Activated CD4-positive, alpha-beta T cell treated with anti-CD3 and anti-CD28 coated beads, Interleukin-2, amount 10 ng/mL, durations not matched to agents 7 days and 5 days (primary cell): ENCODE results near the gene P2RY2. TPM values are rescaled to one million over a fixed set of nuclear protein-coding genes. Genes with fewer than 3 reads are reported as not detected.

Experiments
- CTCF ChIA-PET: fragments of 350-600 bp; sonication (Branson Sonifier 250); formaldehyde crosslinking; loops from one replicate; lab custom pipeline; 2021; ENCODE audit warnings: antibody characterized with exemption; lab: Charles Lee
- POLR2A ChIA-PET: fragments of 350-600 bp; sonication (Branson Sonifier 250); formaldehyde crosslinking; loops from one replicate; lab custom pipeline; 2021; ENCODE audit warnings: antibody characterized with exemption; lab: Charles Lee
- DNase-seq: peaks from one replicate; pipeline ENCODE4 v3.0.0-alpha.2; 2020
- H3K27ac Mint-ChIP-seq: one replicate; pipeline ENCODE4 v1.8.0; 2021; ENCODE audit warnings: mild to moderate bottlenecking, moderate library complexity, mixed read lengths
- H3K27me3 Mint-ChIP-seq: one replicate; pipeline ENCODE4 v1.8.0; 2021; ENCODE audit warnings: mixed read lengths
- H3K36me3 Mint-ChIP-seq: one replicate; pipeline ENCODE4 v1.8.0; 2021; ENCODE audit warnings: low read depth, mixed read lengths
- H3K4me1 Mint-ChIP-seq: one replicate; pipeline ENCODE4 v1.8.0; 2021; ENCODE audit warnings: mixed read lengths
- H3K4me3 Mint-ChIP-seq: one replicate; pipeline ENCODE4 v1.8.0; 2021; ENCODE audit warnings: mild to moderate bottlenecking, moderate library complexity, mixed read lengths
- H3K9me3 Mint-ChIP-seq: one replicate; pipeline ENCODE4 v1.8.0; 2021; ENCODE audit warnings: mixed read lengths
- total RNA-seq, 2 experiments: library from RNA; stranded (reverse); gene quantifications; one replicate each; pipeline ENCODE4 v1.2.3, GENCODE V29; 2021

The P2RY2 gene
- total RNA-seq, 2 experiments from 2014 or later = not detected

DNA sequence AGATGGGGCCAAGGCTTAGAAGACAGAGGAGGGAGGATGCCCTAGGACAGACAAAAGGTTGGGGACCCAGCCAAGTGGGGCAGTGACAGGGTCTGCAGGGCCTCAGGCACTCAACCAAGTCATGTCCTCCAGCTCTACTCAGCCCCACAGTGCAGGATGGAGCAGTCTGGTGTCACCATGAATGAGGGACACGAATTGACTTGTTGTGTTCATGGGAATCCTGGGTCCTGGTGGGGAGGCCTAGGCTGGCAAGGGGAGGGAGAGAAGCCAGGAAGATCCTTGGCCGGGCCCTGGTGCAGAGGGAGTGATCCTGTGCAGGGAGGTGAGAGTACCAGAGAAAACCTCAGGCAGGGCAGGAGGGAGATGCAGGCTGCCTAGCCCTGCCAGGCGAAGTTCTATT, 66.0 kb downstream of the P2RY2 start:
- Mint-ChIP-seq H3K27ac (no peak overlapping the region), H3K4me3 (no peak overlapping the region), H3K4me1 (peaks cover 26% of the 10 kb centered on the region), H3K27me3 (peaks cover 4% of the 10 kb centered on the region), H3K36me3 (no peaks in the 10 kb centered on the region), H3K9me3 (no peaks in the 10 kb centered on the region)
- ChIA-PET CTCF (interaction anchor here (0.8 to 1.5 kb wide), 3 partner anchors 9 to 376 kb away, joined by 3 to 4 read pairs (median 3); no protein-coding TSS in a partner anchor), POLR2A (no interaction called here)
- no peak for DNase-seq

DNA sequence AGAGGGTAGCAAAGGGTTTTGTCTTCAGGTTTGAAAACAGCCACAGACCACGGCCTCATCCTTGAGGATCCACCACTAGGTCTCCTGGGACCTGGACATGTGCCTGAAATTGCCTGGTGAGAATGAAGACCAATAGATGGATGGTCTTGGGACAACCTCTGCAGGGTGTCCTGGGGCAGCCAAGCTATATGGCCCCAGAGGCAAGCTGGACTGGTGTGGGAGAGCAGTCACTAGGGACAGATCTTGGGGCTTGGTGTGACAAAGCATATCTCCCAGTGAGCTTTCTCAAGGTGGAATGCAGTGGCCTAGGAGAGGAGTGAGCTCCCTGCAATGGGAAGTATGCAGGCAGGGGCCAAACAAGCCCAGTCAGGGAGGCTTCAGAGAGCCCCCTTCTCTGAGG, 67.6 kb downstream of the P2RY2 start:
- Mint-ChIP-seq H3K9me3 (no peaks in the 10 kb centered on the region), H3K27ac (no peak overlapping the region), H3K36me3 (no peaks in the 10 kb centered on the region), H3K4me3 (no peak overlapping the region), H3K4me1 (peaks cover 27% of the 10 kb centered on the region), H3K27me3 (no peaks in the 10 kb centered on the region)
- POLR2A ChIA-PET = no interaction called here
- no peak for DNase-seq
- CTCF ChIA-PET = interaction anchor here (0.8 to 1.5 kb wide), 3 partner anchors 14 to 21 kb away, joined by 3 read pairs; no protein-coding TSS in a partner anchor

Other genes with a start within 250 kb of the P2RY2 start
- 10 to 100 TPM; 52.8 to 57.2 TPM for gene FCHSD2, start 76.0 kb upstream of the P2RY2 start, total RNA-seq
- gene P2RY6, start 54.1 kb downstream of the P2RY2 start, total RNA-seq = not detected
- gene ARHGEF17, start 90.0 kb downstream of the P2RY2 start, total RNA-seq = not detected
- gene RELT, start 158.1 kb downstream of the P2RY2 start, total RNA-seq = 10 to 100 TPM; 22.0 to 24.6 TPM